Sigmoid colon (tissue), 4 donors: ENCODE results near the gene HSPA13.

Experiments used
- EP300 ChIP-seq, 4 donors: sonication (generic); formaldehyde crosslinking; IDR thresholded peaks; one replicate each; pipeline ENCODE4 v1.6.1; 2017; ENCODE audit warnings: antibody characterized with exemption in 4 of 4
- POLR2A ChIP-seq, 2 donors: fragments of 450-650 bp; IDR thresholded peaks; one replicate each; pipeline ENCODE4 v1.6.1; 2016; ENCODE audit warnings: antibody characterized with exemption in 2 of 2, mild to moderate bottlenecking in 2 of 2, moderate library complexity in 2 of 2
- POLR2AphosphoS5 ChIP-seq, 4 donors: sonication (generic); formaldehyde crosslinking; IDR thresholded peaks; one replicate each; pipeline ENCODE4 v1.6.1; 2017; ENCODE audit warnings: antibody characterized with exemption in 4 of 4
- TF ChIP-seq, protein P1 (sequence below), 4 experiments: fragments of 450-650 bp in 3 of 4; fragments of 200-600 bp in 1 of 4; IDR thresholded peaks; one replicate each; pipeline ENCODE4 v1.5.1; 2016 to 2019; ENCODE audit warnings: antibody characterized with exemption in 4 of 4, mild to moderate bottlenecking in 3 of 4, moderate library complexity in 2 of 4

DNA sequence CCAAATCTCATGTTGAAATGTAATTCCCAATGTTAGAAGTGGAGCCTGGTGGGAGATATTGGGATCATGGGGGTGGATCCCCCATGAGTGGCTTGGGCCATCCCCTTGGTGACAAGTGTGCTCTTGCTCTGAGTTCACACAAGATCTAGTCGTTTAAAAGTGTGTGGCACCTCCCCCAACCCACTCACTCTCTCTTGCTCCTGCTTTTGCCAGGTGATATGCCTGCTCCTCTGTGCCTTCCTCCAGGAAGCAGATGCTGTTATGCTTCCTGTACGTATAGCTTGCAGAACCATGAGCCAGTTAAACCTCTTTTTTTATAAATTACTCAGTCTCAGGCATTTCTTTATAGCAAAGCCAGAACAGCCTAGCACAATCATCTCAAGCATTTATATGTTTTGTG, 23.0 kb upstream of the HSPA13 start:
- TF ChIP-seq, protein P1, sequence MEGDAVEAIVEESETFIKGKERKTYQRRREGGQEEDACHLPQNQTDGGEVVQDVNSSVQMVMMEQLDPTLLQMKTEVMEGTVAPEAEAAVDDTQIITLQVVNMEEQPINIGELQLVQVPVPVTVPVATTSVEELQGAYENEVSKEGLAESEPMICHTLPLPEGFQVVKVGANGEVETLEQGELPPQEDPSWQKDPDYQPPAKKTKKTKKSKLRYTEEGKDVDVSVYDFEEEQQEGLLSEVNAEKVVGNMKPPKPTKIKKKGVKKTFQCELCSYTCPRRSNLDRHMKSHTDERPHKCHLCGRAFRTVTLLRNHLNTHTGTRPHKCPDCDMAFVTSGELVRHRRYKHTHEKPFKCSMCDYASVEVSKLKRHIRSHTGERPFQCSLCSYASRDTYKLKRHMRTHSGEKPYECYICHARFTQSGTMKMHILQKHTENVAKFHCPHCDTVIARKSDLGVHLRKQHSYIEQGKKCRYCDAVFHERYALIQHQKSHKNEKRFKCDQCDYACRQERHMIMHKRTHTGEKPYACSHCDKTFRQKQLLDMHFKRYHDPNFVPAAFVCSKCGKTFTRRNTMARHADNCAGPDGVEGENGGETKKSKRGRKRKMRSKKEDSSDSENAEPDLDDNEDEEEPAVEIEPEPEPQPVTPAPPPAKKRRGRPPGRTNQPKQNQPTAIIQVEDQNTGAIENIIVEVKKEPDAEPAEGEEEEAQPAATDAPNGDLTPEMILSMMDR (IDR thresholded peaks at IDR 0.05) = no peak
- TF ChIP-seq POLR2AphosphoS5 (IDR thresholded peaks at IDR 0.05) (no peak), POLR2A (IDR thresholded peaks at IDR 0.05) (no peak), EP300 (IDR thresholded peaks at IDR 0.05) (no peak)
